Gastrocnemius medialis (tissue), 4 donors: ENCODE results near the gene TENT5A.

ENCODE experiments used
- CTCF ChIP-seq, 5 experiments: fragments of 450-650 bp in 3 of 5; fragments of 200-600 bp in 2 of 5; sonication (generic) in 2 of 5; IDR thresholded peaks in 4 of 5; conservative IDR thresholded peaks in 1 of 5; 1 replicate in 4 of 5; 2 replicates in 1 of 5; pipeline ENCODE4 v1.5.1; 2016 to 2019; ENCODE audit warnings: antibody characterized with exemption in 5 of 5, mild to moderate bottlenecking in 3 of 5, moderate library complexity in 3 of 5
- POLR2A ChIP-seq, 2 donors: fragments of 450-650 bp; IDR thresholded peaks; one replicate each; pipeline ENCODE4 v1.6.1; 2017; ENCODE audit warnings: antibody characterized with exemption in 2 of 2, mild to moderate bottlenecking in 2 of 2, moderate library complexity in 2 of 2

GRCh38 chr6:81773887-81774286, 21.4 kb upstream of the TENT5A start:
- no peak for TF ChIP-seq POLR2A (IDR thresholded peaks at IDR 0.05)
- no peak for TF ChIP-seq CTCF (IDR thresholded peaks at IDR 0.05 in 4 of 5, conservative IDR thresholded peaks at IDR 0.05 in 1 of 5)
